Choroid plexus epithelial cell (primary cell): ENCODE results near the gene REX1BD.

Source experiments
- DNase-seq: peaks from one replicate; pipeline ENCODE4 v3.0.0-alpha.2; 2010; ENCODE audit warnings: low read depth
- H3K4me3 ChIP-seq: 2 replicates; pipeline ENCODE4 v1.5.1; 2011; ENCODE audit warnings: low read depth, mild to moderate bottlenecking, control low read depth, low read length, moderate library complexity
- TF ChIP-seq, protein P1 (sequence below): conservative IDR thresholded peaks from 2 replicates; pipeline ENCODE4 v1.5.1; 2011; ENCODE audit warnings: low read depth, mild to moderate bottlenecking, control low read depth, inconsistent platforms, low read length, moderate library complexity

Gene REX1BD

DNA sequence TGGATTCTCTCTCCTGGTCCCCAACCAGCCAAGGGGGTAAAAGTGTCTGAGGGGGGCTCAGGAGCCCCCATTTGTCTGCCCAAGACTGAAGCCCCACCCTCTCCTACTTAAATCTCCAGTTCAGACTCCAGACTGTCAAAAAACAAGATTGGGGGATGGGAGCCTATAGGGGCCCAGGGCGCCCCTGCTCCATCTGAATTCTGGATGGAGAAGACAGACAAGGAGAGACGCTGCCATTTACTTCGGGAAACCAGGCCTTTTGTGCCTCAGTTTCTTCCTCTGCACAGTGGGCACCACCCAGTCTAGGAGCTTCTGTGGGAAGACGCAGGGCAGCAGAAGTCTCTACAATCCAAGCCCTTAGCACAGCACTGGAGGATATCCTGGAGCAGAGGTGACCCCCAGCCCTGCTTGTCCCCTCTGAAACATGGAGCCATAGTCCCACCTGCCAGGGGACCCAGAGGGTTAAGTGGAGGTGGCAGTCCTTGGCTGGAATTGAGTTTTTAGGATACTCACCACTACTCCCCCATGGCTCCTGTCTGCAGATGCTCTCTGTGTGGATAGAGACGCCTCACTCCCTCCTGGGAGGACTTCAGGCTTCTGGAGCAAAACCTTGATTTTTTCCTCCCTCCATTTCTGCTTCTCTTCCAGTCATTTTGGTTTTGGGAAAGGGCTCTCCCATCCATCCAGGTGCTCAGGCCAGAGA lies 19.7 kb downstream of the REX1BD start:
- DNase-seq, result no peak
- TF ChIP-seq, protein P1, sequence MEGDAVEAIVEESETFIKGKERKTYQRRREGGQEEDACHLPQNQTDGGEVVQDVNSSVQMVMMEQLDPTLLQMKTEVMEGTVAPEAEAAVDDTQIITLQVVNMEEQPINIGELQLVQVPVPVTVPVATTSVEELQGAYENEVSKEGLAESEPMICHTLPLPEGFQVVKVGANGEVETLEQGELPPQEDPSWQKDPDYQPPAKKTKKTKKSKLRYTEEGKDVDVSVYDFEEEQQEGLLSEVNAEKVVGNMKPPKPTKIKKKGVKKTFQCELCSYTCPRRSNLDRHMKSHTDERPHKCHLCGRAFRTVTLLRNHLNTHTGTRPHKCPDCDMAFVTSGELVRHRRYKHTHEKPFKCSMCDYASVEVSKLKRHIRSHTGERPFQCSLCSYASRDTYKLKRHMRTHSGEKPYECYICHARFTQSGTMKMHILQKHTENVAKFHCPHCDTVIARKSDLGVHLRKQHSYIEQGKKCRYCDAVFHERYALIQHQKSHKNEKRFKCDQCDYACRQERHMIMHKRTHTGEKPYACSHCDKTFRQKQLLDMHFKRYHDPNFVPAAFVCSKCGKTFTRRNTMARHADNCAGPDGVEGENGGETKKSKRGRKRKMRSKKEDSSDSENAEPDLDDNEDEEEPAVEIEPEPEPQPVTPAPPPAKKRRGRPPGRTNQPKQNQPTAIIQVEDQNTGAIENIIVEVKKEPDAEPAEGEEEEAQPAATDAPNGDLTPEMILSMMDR, result no peak
- no peak overlapping the region for H3K4me3 ChIP-seq

DNA sequence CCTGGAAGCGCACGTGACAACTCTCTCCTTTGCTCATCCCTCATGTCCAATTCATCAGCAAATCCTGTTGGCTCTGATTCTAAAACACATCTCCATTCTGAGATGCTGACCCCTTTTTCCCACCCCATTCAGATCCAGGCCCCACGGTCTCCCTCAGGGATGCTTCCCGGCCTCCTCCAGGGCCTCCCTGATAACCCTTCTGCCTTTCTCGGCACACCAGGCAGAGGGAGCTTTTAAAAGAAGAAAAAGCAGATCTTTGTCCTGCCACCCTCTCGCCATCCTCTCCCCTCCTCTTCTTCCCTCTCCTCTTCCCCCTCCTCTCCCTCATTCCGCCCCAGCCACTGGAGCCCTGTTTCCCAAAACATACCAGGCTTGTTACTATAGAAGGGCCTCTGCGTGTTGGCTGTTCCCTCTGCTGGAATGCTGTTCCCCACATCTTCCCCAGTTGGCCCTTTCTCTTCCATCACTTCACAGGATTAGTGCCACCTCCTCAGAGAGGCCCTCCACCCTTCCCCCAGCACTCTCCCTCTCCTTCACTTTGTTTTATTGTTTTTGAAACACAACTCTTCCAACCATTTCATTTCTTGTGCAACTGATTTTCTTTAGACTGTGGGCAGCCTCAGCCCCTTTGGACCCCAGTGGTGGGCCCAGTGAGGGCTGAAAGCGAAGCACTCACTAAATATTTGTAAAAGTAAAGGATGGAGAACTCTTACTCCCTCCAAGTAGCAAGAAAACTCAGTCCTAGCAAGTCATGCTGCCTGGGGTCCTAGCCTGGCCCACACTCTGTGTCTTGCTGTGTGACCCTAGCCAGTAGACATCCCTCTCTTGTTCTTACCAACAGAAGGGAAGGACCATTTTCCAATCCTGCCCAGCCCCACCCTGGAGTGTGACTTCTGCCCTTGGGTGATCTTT lies 20.5 kb downstream of the REX1BD start:
- DNase-seq, result no peak
- TF ChIP-seq, protein P1, result no peak

GRCh38 chr19:18609717-18610051 lies 21.1 kb downstream of the REX1BD start:
- DNase-seq, result no peak
- TF ChIP-seq, protein P1, result no peak
- H3K4me3 ChIP-seq, result no peak overlapping the region

More for the DNA sequence above, 20.5 kb downstream of the REX1BD start:
- H3K4me3 ChIP-seq, result no peak overlapping the region

GRCh38 chr19:18610245-18610555 lies 21.6 kb downstream of the REX1BD start:
- TF ChIP-seq, protein P1, result no peak
- no peak for DNase-seq
- H3K4me3 ChIP-seq, result no peak overlapping the region

GRCh38 chr19:18610556-18611326 lies 22.1 kb downstream of the REX1BD start:
- TF ChIP-seq, protein P1, result no peak
- no peak overlapping the region for H3K4me3 ChIP-seq
- DNase-seq, result no peak

DNA sequence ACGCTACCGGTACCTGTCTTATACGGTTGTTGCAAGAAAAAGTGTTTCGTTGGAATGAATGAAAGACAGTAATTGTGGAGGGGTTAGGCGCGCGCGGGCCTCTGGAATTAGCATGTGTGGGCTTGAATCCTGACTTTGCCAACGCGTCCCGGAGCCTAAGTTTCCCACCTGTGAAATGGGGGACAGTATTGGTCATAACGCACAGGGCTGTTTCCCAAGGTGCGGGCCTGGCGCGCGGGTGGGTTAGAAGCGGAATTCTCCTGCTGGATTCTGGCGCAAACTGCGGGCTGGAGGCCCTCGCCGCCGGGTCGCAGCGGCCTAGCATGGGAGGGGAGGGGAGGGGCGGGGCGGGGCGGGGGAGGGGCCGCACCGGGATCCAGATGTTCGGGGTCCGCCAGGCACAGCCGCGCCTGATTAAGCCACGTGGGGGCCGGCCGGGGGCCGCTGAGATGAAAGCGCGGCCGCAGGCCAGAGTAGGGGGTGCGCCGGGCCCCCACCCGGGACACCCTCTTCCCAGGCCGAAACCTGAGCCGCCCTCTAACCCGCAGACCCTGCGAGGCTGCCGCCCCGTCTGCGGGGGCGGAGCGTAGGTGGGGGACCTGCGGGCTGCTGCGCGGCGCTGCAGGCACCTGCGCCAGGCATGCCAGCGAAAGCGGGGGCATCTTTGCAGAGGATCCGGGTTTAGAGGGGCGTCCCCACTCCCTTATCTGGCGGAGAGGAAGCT lies 22.9 kb downstream of the REX1BD start:
- DNase-seq, result no peak
- H3K4me3 ChIP-seq, result no peak overlapping the region
- TF ChIP-seq, protein P1, result no peak
